HG02798 (cell line): ENCODE data around the gene PPHLN1.

Experiments
- ATAC-seq: cut with Tn5 transposase; IDR thresholded peaks from one replicate; pipeline ENCODE4 v1.9.1; 2021; ENCODE audit warnings: mild to moderate bottlenecking; ENCODE audit not compliant: unreplicated experiment, poor library complexity

PPHLN1 gene

GRCh38 chr12:42428850-42429249 is 102.9 kb downstream of the PPHLN1 start:
- ATAC-seq = no peak

- no peak for ATAC-seq
These were observed 106.7 kb downstream of the PPHLN1 start for GRCh38 chr12:42432517-42433140.

- no peak for ATAC-seq
These were observed 114.6 kb downstream of the PPHLN1 start for GRCh38 chr12:42440608-42441007.

GRCh38 chr12:42442311-42442759 is 116.4 kb downstream of the PPHLN1 start:
- no peak for ATAC-seq

GRCh38 chr12:42442888-42443287 is 116.9 kb downstream of the PPHLN1 start:
- ATAC-seq = no peak

GRCh38 chr12:42444192-42444943 is 118.4 kb downstream of the PPHLN1 start:
- no peak for ATAC-seq

GRCh38 chr12:42445891-42446290 is 119.9 kb downstream of the PPHLN1 start:
- no peak for ATAC-seq

- ATAC-seq = no peak
These were observed 120.8 kb downstream of the PPHLN1 start for GRCh38 chr12:42446761-42447160.

- no peak for ATAC-seq
These were observed 121.4 kb downstream of the PPHLN1 start for GRCh38 chr12:42447371-42447786.

- ATAC-seq = no peak
These were observed 122.9 kb downstream of the PPHLN1 start for GRCh38 chr12:42448841-42449240.

- no peak for ATAC-seq
These were observed 124.3 kb downstream of the PPHLN1 start for GRCh38 chr12:42450248-42450647.

- no peak for ATAC-seq
These were observed 132.6 kb downstream of the PPHLN1 start for GRCh38 chr12:42458575-42458974.

GRCh38 chr12:42459336-42459847 is 133.4 kb downstream of the PPHLN1 start:
- ATAC-seq = no peak

GRCh38 chr12:42462486-42462885 is 136.5 kb downstream of the PPHLN1 start:
- ATAC-seq = no peak

GRCh38 chr12:42463671-42464070 is 137.7 kb downstream of the PPHLN1 start:
- no peak for ATAC-seq

- no peak for ATAC-seq
These were observed 142.4 kb downstream of the PPHLN1 start for GRCh38 chr12:42468341-42468821.

GRCh38 chr12:42468921-42469320 is 143.0 kb downstream of the PPHLN1 start:
- ATAC-seq = peak; percentile 0

GRCh38 chr12:42469355-42470175 is 143.6 kb downstream of the PPHLN1 start:
- peak; percentile 98 for ATAC-seq

GRCh38 chr12:42472376-42472775 is 146.4 kb downstream of the PPHLN1 start:
- no peak for ATAC-seq

GRCh38 chr12:42473130-42473529 is 147.2 kb downstream of the PPHLN1 start:
- ATAC-seq = no peak

GRCh38 chr12:42473561-42473960 is 147.6 kb downstream of the PPHLN1 start:
- no peak for ATAC-seq
